ENCODE data around the gene NUDT6. TPM values are rescaled to one million over a fixed set of nuclear protein-coding genes. Genes with fewer than 3 reads are reported as not detected.
"Not testable (repeated sequence)": the region's sequence is repeated elsewhere in the genome, so short reads cannot be mapped to it uniquely, and the experiment has no call there.

The NUDT6 gene
- total RNA-seq, 3 donors from 2014 or later (not counting 1 experiment from before 2014, with no cell fraction given) = 3.0 to 4.1 (median 3.0) TPM

- peaks cover 7 to 10% of the 10 kb centered on the region in 2 donors for H3K27me3 Mint-ChIP-seq (ENCODE audit: low read depth in 2 of 2)
- Histone ChIP-seq H3K27me3 (ENCODE audit: control insufficient read depth, insufficient read depth, low read length) (no peaks in the 10 kb centered on the region), H3K4me3 (ENCODE audit: low read length) (no peak overlapping the region), H3K9me3 (ENCODE audit: control insufficient read depth, insufficient read depth, low read length) (no peaks in the 10 kb centered on the region), H3K4me1 (ENCODE audit: control insufficient read depth, insufficient read depth, low read length) (no peaks in the 10 kb centered on the region), H3K27ac (ENCODE audit: low read length) (no peak overlapping the region), H3K36me3 (ENCODE audit: control insufficient read depth, insufficient read depth, low read length) (no peaks in the 10 kb centered on the region)
- no peak overlapping the region for H3K27ac Mint-ChIP-seq
- H3K36me3 Mint-ChIP-seq = no peaks in the 10 kb centered on the region
- TF ChIP-seq, protein P1, sequence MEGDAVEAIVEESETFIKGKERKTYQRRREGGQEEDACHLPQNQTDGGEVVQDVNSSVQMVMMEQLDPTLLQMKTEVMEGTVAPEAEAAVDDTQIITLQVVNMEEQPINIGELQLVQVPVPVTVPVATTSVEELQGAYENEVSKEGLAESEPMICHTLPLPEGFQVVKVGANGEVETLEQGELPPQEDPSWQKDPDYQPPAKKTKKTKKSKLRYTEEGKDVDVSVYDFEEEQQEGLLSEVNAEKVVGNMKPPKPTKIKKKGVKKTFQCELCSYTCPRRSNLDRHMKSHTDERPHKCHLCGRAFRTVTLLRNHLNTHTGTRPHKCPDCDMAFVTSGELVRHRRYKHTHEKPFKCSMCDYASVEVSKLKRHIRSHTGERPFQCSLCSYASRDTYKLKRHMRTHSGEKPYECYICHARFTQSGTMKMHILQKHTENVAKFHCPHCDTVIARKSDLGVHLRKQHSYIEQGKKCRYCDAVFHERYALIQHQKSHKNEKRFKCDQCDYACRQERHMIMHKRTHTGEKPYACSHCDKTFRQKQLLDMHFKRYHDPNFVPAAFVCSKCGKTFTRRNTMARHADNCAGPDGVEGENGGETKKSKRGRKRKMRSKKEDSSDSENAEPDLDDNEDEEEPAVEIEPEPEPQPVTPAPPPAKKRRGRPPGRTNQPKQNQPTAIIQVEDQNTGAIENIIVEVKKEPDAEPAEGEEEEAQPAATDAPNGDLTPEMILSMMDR (IDR thresholded peaks at IDR 0.05) = no peak
- no peaks in the 10 kb centered on the region for H3K9me3 Mint-ChIP-seq
- no peak overlapping the region for H3K4me3 Mint-ChIP-seq
- no peak for DNase-seq
- H3K4me1 Mint-ChIP-seq = no peaks in the 10 kb centered on the region
- WGBS (ENCODE audit: insufficient coverage) = 80% methylated on average over 1 of the region's 1 CpG
- intact Hi-C loops (cut with micrococcal nuclease) = no loop called here
- no peak for ATAC-seq
Measured at GRCh38 chr4:122847931-122848330, 74.5 kb downstream of the NUDT6 start.

DNA sequence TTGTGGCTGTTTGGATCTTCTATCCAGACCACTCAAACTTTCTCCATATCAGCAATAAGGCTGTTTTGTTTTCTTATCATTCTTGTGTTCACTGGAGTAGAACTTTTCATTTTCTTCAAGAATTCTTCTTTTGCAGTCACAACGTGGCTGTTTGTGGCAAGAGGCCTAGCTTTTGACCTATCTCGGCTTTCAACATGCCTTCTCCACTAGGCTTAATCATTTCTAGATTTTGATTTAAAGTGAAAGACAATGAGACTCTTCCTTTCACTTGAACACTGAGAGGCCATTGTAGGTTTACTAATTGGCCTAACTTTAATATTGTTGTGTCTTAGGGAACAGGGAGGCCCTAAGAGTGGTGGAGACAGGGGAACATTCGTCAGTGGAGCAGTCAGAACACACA is 76.6 kb downstream of the NUDT6 start:
- no peak for DNase-seq
- TF ChIP-seq, protein P1 (IDR thresholded peaks at IDR 0.05) = no peak
- Mint-ChIP-seq H3K9me3 (no peaks in the 10 kb centered on the region), H3K27ac (no peak overlapping the region), H3K27me3 (ENCODE audit: low read depth in 2 of 2) (peaks cover 8 to 16% of the 10 kb centered on the region in 2 donors), H3K4me1 (no peaks in the 10 kb centered on the region), H3K4me3 (no peak overlapping the region), H3K36me3 (no peaks in the 10 kb centered on the region)
- ATAC-seq = no peak
- Histone ChIP-seq H3K27ac (ENCODE audit: low read length) (no peak overlapping the region), H3K9me3 (ENCODE audit: control insufficient read depth, insufficient read depth, low read length) (no peaks in the 10 kb centered on the region), H3K36me3 (ENCODE audit: control insufficient read depth, insufficient read depth, low read length) (no peaks in the 10 kb centered on the region), H3K4me1 (ENCODE audit: control insufficient read depth, insufficient read depth, low read length) (no peaks in the 10 kb centered on the region), H3K27me3 (ENCODE audit: control insufficient read depth, insufficient read depth, low read length) (no peaks in the 10 kb centered on the region), H3K4me3 (ENCODE audit: low read length) (no peak overlapping the region)
- intact Hi-C loops (cut with micrococcal nuclease) = no loop called here
- WGBS (ENCODE audit: insufficient coverage) = 60% methylated on average over 2 of the region's 3 CpGs

DNA sequence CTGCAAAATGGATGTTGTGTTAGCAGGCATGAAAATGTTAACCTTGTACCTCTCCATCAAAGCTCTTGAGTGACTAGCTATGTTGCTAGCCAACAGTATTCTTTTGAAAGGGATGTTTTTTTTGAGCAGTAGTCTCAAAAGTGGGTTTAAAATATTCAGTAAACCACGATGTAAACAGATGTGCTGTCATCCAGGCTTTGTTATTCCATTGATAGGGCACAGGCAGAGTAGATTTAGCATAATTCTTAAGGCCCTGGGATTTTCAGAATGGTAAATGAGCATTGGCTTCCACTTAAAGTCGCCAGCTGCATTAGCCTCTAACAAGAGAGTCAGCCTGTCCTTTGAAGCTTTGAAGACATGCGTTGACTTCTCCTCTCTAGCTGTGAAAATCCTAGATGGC is 77.3 kb downstream of the NUDT6 start:
- H3K9me3 ChIP-seq (ENCODE audit: control insufficient read depth, insufficient read depth, low read length) = no peaks in the 10 kb centered on the region
- no peaks in the 10 kb centered on the region for H3K36me3 ChIP-seq (ENCODE audit: control insufficient read depth, insufficient read depth, low read length)
- no peak overlapping the region for H3K4me3 ChIP-seq (ENCODE audit: low read length)
- no peak for ATAC-seq
- no peak for DNase-seq
- Mint-ChIP-seq H3K4me1 (no peaks in the 10 kb centered on the region), H3K27me3 (ENCODE audit: low read depth in 2 of 2) (peaks cover 8 to 10% of the 10 kb centered on the region in 2 donors), H3K36me3 (no peaks in the 10 kb centered on the region), H3K27ac (no peak overlapping the region), H3K9me3 (no peaks in the 10 kb centered on the region), H3K4me3 (no peak overlapping the region)
- no peaks in the 10 kb centered on the region for H3K27me3 ChIP-seq (ENCODE audit: control insufficient read depth, insufficient read depth, low read length)
- no peak overlapping the region for H3K27ac ChIP-seq (ENCODE audit: low read length)
- intact Hi-C loops (cut with micrococcal nuclease) = no loop called here
- no peaks in the 10 kb centered on the region for H3K4me1 ChIP-seq (ENCODE audit: control insufficient read depth, insufficient read depth, low read length)
- TF ChIP-seq, protein P1 (IDR thresholded peaks at IDR 0.05) = no peak
- WGBS (ENCODE audit: insufficient coverage) = 90% methylated on average over 3 of the region's 3 CpGs

DNA sequence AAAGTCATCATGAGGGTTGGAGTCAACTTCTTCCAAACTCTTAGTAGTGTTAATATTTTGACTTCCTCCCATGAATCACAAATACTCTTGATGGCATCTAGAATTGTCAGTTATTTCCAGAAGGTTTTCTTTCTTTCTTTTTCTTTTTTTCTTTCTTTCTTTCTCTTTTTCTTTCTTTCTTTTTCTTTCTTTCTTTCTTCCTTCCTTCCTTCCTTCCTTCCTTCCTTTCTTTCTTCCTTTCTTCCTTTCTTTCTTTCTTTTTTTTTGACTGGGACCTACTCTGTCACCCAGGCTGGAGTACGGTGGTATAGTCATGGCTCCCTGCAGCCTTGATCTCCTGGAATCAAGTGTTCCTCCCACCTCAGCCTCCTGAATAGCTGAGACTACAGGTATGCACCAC is 78.0 kb downstream of the NUDT6 start:
- H3K9me3 ChIP-seq (ENCODE audit: control insufficient read depth, insufficient read depth, low read length); H3K4me3 ChIP-seq (ENCODE audit: low read length); H3K27ac Mint-ChIP-seq; ATAC-seq; H3K27ac ChIP-seq (ENCODE audit: low read length); H3K4me3 Mint-ChIP-seq; H3K4me1 ChIP-seq (ENCODE audit: control insufficient read depth, insufficient read depth, low read length); H3K36me3 ChIP-seq (ENCODE audit: control insufficient read depth, insufficient read depth, low read length); H3K27me3 ChIP-seq (ENCODE audit: control insufficient read depth, insufficient read depth, low read length); H3K9me3 Mint-ChIP-seq; DNase-seq; intact Hi-C loops (cut with micrococcal nuclease); H3K36me3 Mint-ChIP-seq; H3K4me1 Mint-ChIP-seq: not testable (repeated sequence)
- H3K27me3 Mint-ChIP-seq (ENCODE audit: low read depth in 2 of 2) = peaks cover 9 to 16% of the 10 kb centered on the region in 2 donors
- 94% methylated on average over 1 of the region's 1 CpG for WGBS (ENCODE audit: insufficient coverage)
